Measurements from ENCODE around the gene GMPR2. TPM values are rescaled to one million over a fixed set of nuclear protein-coding genes. Genes with fewer than 3 reads are reported as not detected.
A peak's percentile ranks its signal among the peaks of the same experiment; 100 is the strongest.

GMPR2 gene
- total and polyA plus RNA-seq, 2 of the 13 experiments (the other 11 are each of a cell fraction or from before 2014, with no cell fraction given): 210 to 273 TPM

DNA sequence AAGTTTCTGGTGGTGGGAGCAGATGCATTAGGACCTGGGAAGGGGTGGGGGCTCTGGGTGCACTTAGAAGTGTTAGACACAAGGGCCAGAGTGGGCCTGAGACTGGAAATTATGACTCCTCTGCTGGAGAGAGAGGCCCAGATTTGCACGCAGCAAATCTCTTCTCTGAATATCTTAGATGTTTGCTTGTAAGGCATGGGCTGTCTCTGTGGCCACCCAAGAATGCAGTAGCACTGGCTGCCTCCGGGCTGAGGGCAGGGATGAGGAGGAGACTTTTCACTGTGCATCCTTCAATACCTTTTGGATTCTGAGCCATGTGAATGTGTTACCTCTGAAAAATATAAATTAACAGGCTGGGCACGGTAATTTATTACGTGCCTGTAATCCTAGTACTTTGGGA is 52.6 kb downstream of the GMPR2 start:
- no peak overlapping the region for H2AFZ ChIP-seq (ENCODE audit: low read length)
- no peak for TF ChIP-seq SUZ12 (IDR thresholded peaks at IDR 0.05; ENCODE audit: low read depth, low read length)
- no peak for TF ChIP-seq SNAPC2 (CRISPR knock-in tag; IDR thresholded peaks at IDR 0.05)
- TF ChIP-seq, protein P1, sequence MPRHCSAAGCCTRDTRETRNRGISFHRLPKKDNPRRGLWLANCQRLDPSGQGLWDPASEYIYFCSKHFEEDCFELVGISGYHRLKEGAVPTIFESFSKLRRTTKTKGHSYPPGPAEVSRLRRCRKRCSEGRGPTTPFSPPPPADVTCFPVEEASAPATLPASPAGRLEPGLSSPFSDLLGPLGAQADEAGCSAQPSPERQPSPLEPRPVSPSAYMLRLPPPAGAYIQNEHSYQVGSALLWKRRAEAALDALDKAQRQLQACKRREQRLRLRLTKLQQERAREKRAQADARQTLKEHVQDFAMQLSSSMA (CRISPR knock-in tag; IDR thresholded peaks at IDR 0.05): 0 out of 2 replicates have a peak, but pooled peaks have one; percentile 0
- TF ChIP-seq MIER3 (CRISPR knock-in tag; IDR thresholded peaks at IDR 0.05; ENCODE audit: borderline replicate concordance): no peak
- ChIA-PET POLR2A (interaction anchor here (1.1 kb wide), 1 partner anchor 43 kb away, joined by 4 read pairs; the partner anchor contains the start of gene TINF2), CTCF (ENCODE audit: low intra/inter-chr PET ratio, low total read pairs) (no interaction called here)
- peaks cover 10 to 12% of the 10 kb centered on the region in 2 experiments for H3K36me3 ChIP-seq (replicated peaks in 1 of 2; ENCODE audit: control insufficient read depth in 1 of 2, insufficient read depth in 2 of 2, low read length in 2 of 2)
- BruUV-seq (replicated peaks): no TSS peak
- ATAC-seq (peak; percentile 3; the same call in 1 of the 3 replicates), FAIRE-seq (no peak), DNase-seq (ENCODE audit: low spot score) (no peak)
- 75% methylated on average over 4 of the region's 4 CpGs for WGBS (ENCODE audit: low lambda C conversion rate)
- no peaks in the 10 kb centered on the region for H4K20me1 ChIP-seq (ENCODE audit: insufficient read depth, low read length)
- in situ Hi-C loops (cut with HindIII; ENCODE audit: extremely low pct_ligation_motif_present, low pct_unique_long_range_greater_than_20kb): no loop called here
- no peak overlapping the region for H3K9ac ChIP-seq (ENCODE audit: insufficient read depth, low read depth, low read length)
- H3K4me3 ChIP-seq (replicated peaks in 1 of 3; ENCODE audit: insufficient read depth in 1 of 3, low read depth in 2 of 3, low read length in 3 of 3): no peak overlapping the region
- H3K27ac ChIP-seq (ENCODE audit: extremely low read length, insufficient read depth, low read length): no peak overlapping the region
- no peaks in the 10 kb centered on the region for H3K4me1 ChIP-seq (ENCODE audit: insufficient read depth, low read length)
- H3K27me3 ChIP-seq (ENCODE audit: control insufficient read depth in 1 of 2, insufficient read depth in 2 of 2, low read length in 2 of 2): no peaks in the 10 kb centered on the region
- intact Hi-C loops (cut with micrococcal nuclease; ENCODE audit: unreplicated experiment): no loop called here
- H3K9me3 ChIP-seq (ENCODE audit: low read length): no peaks in the 10 kb centered on the region
- H3K4me2 ChIP-seq (ENCODE audit: low read depth, low read length): no peak overlapping the region
- no peaks in the 10 kb centered on the region for H3K79me2 ChIP-seq (ENCODE audit: insufficient read depth, low read length)

DNA sequence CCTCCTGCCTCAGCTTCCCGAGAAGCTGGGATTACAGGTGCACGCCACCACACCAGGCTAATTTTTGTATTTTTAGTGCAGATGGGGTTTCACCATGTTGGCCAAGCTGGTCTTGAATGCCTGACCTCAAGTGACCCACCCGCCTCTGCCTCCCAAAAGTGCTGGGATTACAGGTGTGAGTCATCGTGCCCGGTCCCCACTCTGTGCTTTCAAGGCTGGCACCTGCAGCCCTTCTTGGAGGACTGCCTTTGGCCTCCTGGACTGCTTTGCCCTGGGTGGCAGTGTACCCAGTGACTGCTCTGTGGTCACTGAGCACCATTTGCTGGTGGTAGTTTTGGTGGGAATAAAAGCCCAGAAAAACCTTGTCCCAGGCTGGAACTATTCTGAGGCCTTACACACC is 54.3 kb downstream of the GMPR2 start:
- no peak overlapping the region for H3K27ac ChIP-seq (ENCODE audit: extremely low read length, insufficient read depth, low read length)
- FAIRE-seq (no peak), DNase-seq (ENCODE audit: low spot score) (no peak), ATAC-seq (no peak)
- H3K36me3 ChIP-seq (replicated peaks in 1 of 2; ENCODE audit: control insufficient read depth in 1 of 2, insufficient read depth in 2 of 2, low read length in 2 of 2): peaks cover 26 to 28% of the 10 kb centered on the region in 2 experiments
- H3K4me1 ChIP-seq (ENCODE audit: insufficient read depth, low read length): peaks cover 9% of the 10 kb centered on the region
- in situ Hi-C loops (cut with HindIII; ENCODE audit: extremely low pct_ligation_motif_present, low pct_unique_long_range_greater_than_20kb) (no loop called here), intact Hi-C loops (cut with micrococcal nuclease; ENCODE audit: unreplicated experiment) (no loop called here)
- CTCF ChIA-PET (ENCODE audit: low intra/inter-chr PET ratio, low total read pairs): no interaction called here
- H3K9me3 ChIP-seq (ENCODE audit: low read length): no peaks in the 10 kb centered on the region
- WGBS (ENCODE audit: low lambda C conversion rate): 95% methylated on average over 5 of the region's 5 CpGs
- no peak overlapping the region for H3K9ac ChIP-seq (ENCODE audit: insufficient read depth, low read depth, low read length)
- no peak overlapping the region for H3K4me3 ChIP-seq (replicated peaks in 1 of 3; ENCODE audit: insufficient read depth in 1 of 3, low read depth in 2 of 3, low read length in 3 of 3)
- H2AFZ ChIP-seq (ENCODE audit: low read length): no peak overlapping the region
- H4K20me1 ChIP-seq (ENCODE audit: insufficient read depth, low read length): no peaks in the 10 kb centered on the region
- no TSS peak for BruUV-seq (replicated peaks)
- no peaks in the 10 kb centered on the region for H3K27me3 ChIP-seq (ENCODE audit: control insufficient read depth in 1 of 2, insufficient read depth in 2 of 2, low read length in 2 of 2)
- no peak overlapping the region for H3K4me2 ChIP-seq (ENCODE audit: low read depth, low read length)
- no peaks in the 10 kb centered on the region for H3K79me2 ChIP-seq (ENCODE audit: insufficient read depth, low read length)
- POLR2A ChIA-PET: interaction anchor here (0.7 to 1.7 kb wide), 4 partner anchors 14 to 44 kb away, joined by 3 to 11 read pairs (median 5); partner anchors contain the start of genes CIDEB, RABGGTA and TINF2
- TF ChIP-seq MYC (CRISPR knock-in tag; IDR thresholded peaks at IDR 0.05; ENCODE audit: borderline replicate concordance) (0 out of 2 replicates have a peak, but pooled peaks have one; percentile 9), HOXA5 (CRISPR knock-in tag; IDR thresholded peaks at IDR 0.05) (no peak), ZNF614 (CRISPR knock-in tag; IDR thresholded peaks at IDR 0.05; ENCODE audit: borderline replicate concordance) (no peak), SRSF4 (IDR thresholded peaks at IDR 0.05; ENCODE audit: low read depth, low read length, poor library complexity, severe bottlenecking) (no peak)
- TF ChIP-seq, protein P2, sequence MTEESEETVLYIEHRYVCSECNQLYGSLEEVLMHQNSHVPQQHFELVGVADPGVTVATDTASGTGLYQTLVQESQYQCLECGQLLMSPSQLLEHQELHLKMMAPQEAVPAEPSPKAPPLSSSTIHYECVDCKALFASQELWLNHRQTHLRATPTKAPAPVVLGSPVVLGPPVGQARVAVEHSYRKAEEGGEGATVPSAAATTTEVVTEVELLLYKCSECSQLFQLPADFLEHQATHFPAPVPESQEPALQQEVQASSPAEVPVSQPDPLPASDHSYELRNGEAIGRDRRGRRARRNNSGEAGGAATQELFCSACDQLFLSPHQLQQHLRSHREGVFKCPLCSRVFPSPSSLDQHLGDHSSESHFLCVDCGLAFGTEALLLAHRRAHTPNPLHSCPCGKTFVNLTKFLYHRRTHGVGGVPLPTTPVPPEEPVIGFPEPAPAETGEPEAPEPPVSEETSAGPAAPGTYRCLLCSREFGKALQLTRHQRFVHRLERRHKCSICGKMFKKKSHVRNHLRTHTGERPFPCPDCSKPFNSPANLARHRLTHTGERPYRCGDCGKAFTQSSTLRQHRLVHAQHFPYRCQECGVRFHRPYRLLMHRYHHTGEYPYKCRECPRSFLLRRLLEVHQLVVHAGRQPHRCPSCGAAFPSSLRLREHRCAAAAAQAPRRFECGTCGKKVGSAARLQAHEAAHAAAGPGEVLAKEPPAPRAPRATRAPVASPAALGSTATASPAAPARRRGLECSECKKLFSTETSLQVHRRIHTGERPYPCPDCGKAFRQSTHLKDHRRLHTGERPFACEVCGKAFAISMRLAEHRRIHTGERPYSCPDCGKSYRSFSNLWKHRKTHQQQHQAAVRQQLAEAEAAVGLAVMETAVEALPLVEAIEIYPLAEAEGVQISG (CRISPR knock-in tag; IDR thresholded peaks at IDR 0.05): no peak
- TF ChIP-seq, protein P3, sequence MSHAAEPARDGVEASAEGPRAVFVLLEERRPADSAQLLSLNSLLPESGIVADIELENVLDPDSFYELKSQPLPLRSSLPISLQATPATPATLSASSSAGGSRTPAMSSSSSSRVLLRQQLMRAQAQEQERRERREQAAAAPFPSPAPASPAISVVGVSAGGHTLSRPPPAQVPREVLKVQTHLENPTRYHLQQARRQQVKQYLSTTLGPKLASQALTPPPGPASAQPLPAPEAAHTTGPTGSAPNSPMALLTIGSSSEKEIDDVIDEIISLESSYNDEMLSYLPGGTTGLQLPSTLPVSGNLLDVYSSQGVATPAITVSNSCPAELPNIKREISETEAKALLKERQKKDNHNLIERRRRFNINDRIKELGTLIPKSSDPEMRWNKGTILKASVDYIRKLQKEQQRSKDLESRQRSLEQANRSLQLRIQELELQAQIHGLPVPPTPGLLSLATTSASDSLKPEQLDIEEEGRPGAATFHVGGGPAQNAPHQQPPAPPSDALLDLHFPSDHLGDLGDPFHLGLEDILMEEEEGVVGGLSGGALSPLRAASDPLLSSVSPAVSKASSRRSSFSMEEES (CRISPR knock-in tag; IDR thresholded peaks at IDR 0.05): no peak
